HepG2 (cell line): ENCODE data around the gene RHOV. TPM values are rescaled to one million over a fixed set of nuclear protein-coding genes. Genes with fewer than 3 reads are reported as not detected.

ENCODE experiments used
- BRD4 ChIP-seq: sonication (generic); formaldehyde crosslinking; IDR thresholded peaks from 2 replicates; pipeline ENCODE4 v1.4.0; 2020; ENCODE audit warnings: missing genetic modification reagents
- CREM ChIP-seq, 2 experiments: sonication (generic) in 1 of 2; formaldehyde crosslinking in 1 of 2; IDR thresholded peaks; 2 replicates each; pipeline versions ENCODE4 v1.4.0 to v1.6.1; 2016 to 2020; ENCODE audit warnings: antibody characterized with exemption in 1 of 2, mild to moderate bottlenecking in 1 of 2, missing genetic modification reagents in 1 of 2
- GATAD1 ChIP-seq: IDR thresholded peaks from 2 replicates; pipeline ENCODE4 v1.6.1; 2016; ENCODE audit warnings: missing genetic modification reagents, missing compliant biosample characterization
- KMT2B ChIP-seq: IDR thresholded peaks from 2 replicates; pipeline ENCODE4 v1.6.1; 2016; ENCODE audit warnings: missing genetic modification reagents, missing compliant biosample characterization
- MEIS1 ChIP-seq: sonication (generic); formaldehyde crosslinking; IDR thresholded peaks from 2 replicates; pipeline ENCODE4 v1.9.0; 2021; ENCODE audit warnings: mild to moderate bottlenecking, missing genetic modification reagents, moderate library complexity, borderline replicate concordance
- RAD51 ChIP-seq: fragments of 450-650 bp; IDR thresholded peaks from 2 replicates; pipeline ENCODE4 v1.6.1; 2016; ENCODE audit warnings: borderline replicate concordance
- RXRB ChIP-seq: IDR thresholded peaks from 2 replicates; pipeline ENCODE4 v1.6.1; 2016; ENCODE audit warnings: borderline replicate concordance, missing genetic modification reagents, missing compliant biosample characterization
- SIN3A ChIP-seq: IDR thresholded peaks from 2 replicates; pipeline ENCODE4 v1.6.1; 2011; ENCODE audit warnings: low read depth, mild to moderate bottlenecking, control low read depth, low read length, borderline replicate concordance
- SNAI1 ChIP-seq: sonication (generic); formaldehyde crosslinking; IDR thresholded peaks from 2 replicates; pipeline ENCODE4 v1.5.0; 2020; ENCODE audit warnings: mild to moderate bottlenecking, missing genetic modification reagents, borderline replicate concordance
- SOX6 ChIP-seq, 2 experiments: fragments of 450-650 bp in 1 of 2; sonication (generic) in 1 of 2; formaldehyde crosslinking in 1 of 2; IDR thresholded peaks; 2 replicates each; pipeline versions ENCODE4 v1.4.0 to v1.6.1; 2017 to 2020; ENCODE audit warnings: antibody characterized with exemption in 1 of 2, mild to moderate bottlenecking in 1 of 2, missing genetic modification reagents in 1 of 2
- UBTF ChIP-seq: sonication (generic); formaldehyde crosslinking; IDR thresholded peaks from 2 replicates; pipeline ENCODE4 v1.4.0; 2020; ENCODE audit warnings: mild to moderate bottlenecking, missing genetic modification reagents
- ZFY ChIP-seq: sonication (generic); formaldehyde crosslinking; IDR thresholded peaks from 2 replicates; pipeline ENCODE4 v1.4.0; 2020; ENCODE audit warnings: missing genetic modification reagents
- ZGPAT ChIP-seq: IDR thresholded peaks from 2 replicates; pipeline ENCODE4 v1.6.1; 2016; ENCODE audit warnings: mild to moderate bottlenecking
- ZNF18 ChIP-seq: sonication (generic); formaldehyde crosslinking; IDR thresholded peaks from 2 replicates; pipeline ENCODE4 v1.8.0; 2022; ENCODE audit warnings: mild to moderate bottlenecking, missing genetic modification reagents; ENCODE audit not compliant: insufficient replicate concordance
- ZNF615 ChIP-seq: sonication (generic); formaldehyde crosslinking; IDR thresholded peaks from 2 replicates; pipeline ENCODE4 v1.5.0; 2020; ENCODE audit warnings: mild to moderate bottlenecking, missing genetic modification reagents, borderline replicate concordance
- ZNF713 ChIP-seq: sonication (generic); formaldehyde crosslinking; IDR thresholded peaks from 2 replicates; pipeline ENCODE4 v1.4.0; 2020; ENCODE audit warnings: mild to moderate bottlenecking, missing genetic modification reagents
- ZNF746 ChIP-seq: sonication (generic); formaldehyde crosslinking; IDR thresholded peaks from 2 replicates; pipeline ENCODE4 v1.8.0; 2022; ENCODE audit warnings: mild to moderate bottlenecking, missing genetic modification reagents
- polyA plus RNA-seq, 8 experiments: library from polyadenylated mRNA; depleted of rRNA in 3 of 8; stranded (reverse) in 7 of 8; unstranded in 1 of 8; fragments of >200 nt; fragmentation: Illumina TruSeq in 4 of 8; extraction: Trizol in 4 of 8; gene quantifications; 2 replicates each; pipeline versions ENCODE4 v1.2.1 to v1.2.3, GENCODE V29; 2011 to 2016; ENCODE audit warnings: low read depth in 4 of 8, missing spikeins in 1 of 8, mixed read lengths in 1 of 8; ENCODE audit not compliant: insufficient read depth in 1 of 8
- total RNA-seq, 5 experiments: library from RNA; depleted of rRNA; stranded (reverse); fragments of >200 nt; fragmentation: Illumina TruSeq; extraction: Trizol; gene quantifications; 2 replicates each; pipeline ENCODE4 v1.2.3, GENCODE V29; 2016; ENCODE audit warnings: low read depth in 1 of 5
- TF ChIP-seq, protein P1 (sequence below): sonication (generic); formaldehyde crosslinking; conservative IDR thresholded peaks from 2 replicates; pipeline ENCODE4 v1.8.0; 2022; ENCODE audit warnings: low read depth, missing genetic modification reagents
- TF ChIP-seq, protein P2 (sequence below): IDR thresholded peaks from 2 replicates; pipeline ENCODE4 v1.6.1; 2016; ENCODE audit warnings: missing compliant biosample characterization, missing genetic modification reagents, borderline replicate concordance

Gene RHOV
- total and polyA plus RNA-seq, 2 of the 13 experiments (the other 11 are each of a cell fraction or from before 2014, with no cell fraction given) = 0.17 to 0.18 TPM

DNA sequence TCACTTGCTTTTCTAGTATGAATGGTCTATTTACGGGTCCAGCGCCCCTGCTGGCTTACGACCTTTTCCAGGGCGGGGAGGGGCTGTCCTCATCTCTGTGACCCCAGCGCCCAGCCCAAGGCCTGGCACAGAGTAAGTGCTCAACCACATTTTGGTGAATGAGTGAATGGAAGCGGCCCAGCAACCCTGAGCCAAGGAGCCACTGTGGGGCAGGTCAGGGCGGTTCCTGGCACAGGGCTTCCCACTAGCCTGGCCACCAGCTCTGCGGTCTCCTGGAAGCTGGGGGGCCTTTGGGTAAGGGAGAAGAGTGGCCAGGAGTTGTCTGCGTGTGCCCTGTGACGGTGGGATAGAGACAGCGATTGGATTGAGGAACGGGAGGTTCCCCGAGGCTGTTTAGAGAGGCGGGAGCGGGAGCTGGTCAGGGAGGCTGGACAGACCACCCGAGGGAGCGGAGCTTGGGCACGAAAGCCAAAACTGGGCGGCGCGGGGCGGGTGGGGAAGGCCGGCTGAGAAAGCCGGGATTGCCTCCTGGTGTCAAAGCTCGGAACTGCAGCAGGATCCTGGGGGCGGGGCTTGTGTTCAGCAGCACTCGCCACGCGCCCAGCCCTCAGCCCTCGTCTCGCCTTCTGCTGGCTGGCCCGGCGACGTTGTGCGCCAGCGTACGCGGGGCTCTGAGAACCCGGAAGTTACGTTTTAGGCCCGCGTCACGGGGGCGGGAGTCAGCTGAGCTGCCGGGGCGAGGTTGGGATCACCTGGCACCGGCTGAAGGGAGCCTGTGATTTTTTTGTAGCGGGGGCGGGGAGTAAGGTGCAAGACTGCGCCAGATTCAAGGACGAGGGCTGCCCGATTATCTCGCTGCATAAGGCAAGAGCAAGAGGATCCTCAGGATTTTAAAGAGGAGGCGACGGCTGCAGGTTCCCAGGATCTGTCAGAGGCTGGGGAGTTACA is 20.0 kb upstream of the RHOV start, which contains the start of gene VPS18 (continued):
- peak; percentile 85 for TF ChIP-seq ZNF18 (CRISPR knock-in tag)
- peak; percentile 28; the same call in 1 of the 2 replicates for TF ChIP-seq SNAI1
- TF ChIP-seq MEIS1 (CRISPR knock-in tag) = peak; percentile 57; the same call in 1 of the 2 replicates
- TF ChIP-seq RAD51 = 0 out of 2 replicates have a peak, but pooled peaks have one; percentile 47
- TF ChIP-seq GATAD1 (CRISPR knock-in tag) = peak; percentile 93
- peak; percentile 76 for TF ChIP-seq KMT2B (CRISPR knock-in tag)
- TF ChIP-seq UBTF (CRISPR knock-in tag) = peak; percentile 43
- TF ChIP-seq CREM (IDR thresholded peaks at IDR 0.05) = peak; percentile 89
- TF ChIP-seq CREM (CRISPR knock-in tag; IDR thresholded peaks at IDR 0.05) = peak; percentile 68
- TF ChIP-seq, protein P1, sequence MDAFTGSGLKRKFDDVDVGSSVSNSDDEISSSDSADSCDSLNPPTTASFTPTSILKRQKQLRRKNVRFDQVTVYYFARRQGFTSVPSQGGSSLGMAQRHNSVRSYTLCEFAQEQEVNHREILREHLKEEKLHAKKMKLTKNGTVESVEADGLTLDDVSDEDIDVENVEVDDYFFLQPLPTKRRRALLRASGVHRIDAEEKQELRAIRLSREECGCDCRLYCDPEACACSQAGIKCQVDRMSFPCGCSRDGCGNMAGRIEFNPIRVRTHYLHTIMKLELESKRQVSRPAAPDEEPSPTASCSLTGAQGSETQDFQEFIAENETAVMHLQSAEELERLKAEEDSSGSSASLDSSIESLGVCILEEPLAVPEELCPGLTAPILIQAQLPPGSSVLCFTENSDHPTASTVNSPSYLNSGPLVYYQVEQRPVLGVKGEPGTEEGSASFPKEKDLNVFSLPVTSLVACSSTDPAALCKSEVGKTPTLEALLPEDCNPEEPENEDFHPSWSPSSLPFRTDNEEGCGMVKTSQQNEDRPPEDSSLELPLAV = no peak
- peak; percentile 80; the same call in 1 of the 2 replicates for TF ChIP-seq SIN3A
- no peak for TF ChIP-seq ZNF746 (CRISPR knock-in tag)
- TF ChIP-seq RXRB (CRISPR knock-in tag) = peak; percentile 43; the same call in 1 of the 2 replicates
- TF ChIP-seq ZNF713 (CRISPR knock-in tag) = 0 out of 2 replicates have a peak, but pooled peaks have one; percentile 36
- peak; percentile 12; the same call in 1 of the 2 replicates for TF ChIP-seq BRD4
- TF ChIP-seq ZGPAT = peak; percentile 82
- TF ChIP-seq ZFY (CRISPR knock-in tag) = peak; percentile 42
- TF ChIP-seq, protein P2, sequence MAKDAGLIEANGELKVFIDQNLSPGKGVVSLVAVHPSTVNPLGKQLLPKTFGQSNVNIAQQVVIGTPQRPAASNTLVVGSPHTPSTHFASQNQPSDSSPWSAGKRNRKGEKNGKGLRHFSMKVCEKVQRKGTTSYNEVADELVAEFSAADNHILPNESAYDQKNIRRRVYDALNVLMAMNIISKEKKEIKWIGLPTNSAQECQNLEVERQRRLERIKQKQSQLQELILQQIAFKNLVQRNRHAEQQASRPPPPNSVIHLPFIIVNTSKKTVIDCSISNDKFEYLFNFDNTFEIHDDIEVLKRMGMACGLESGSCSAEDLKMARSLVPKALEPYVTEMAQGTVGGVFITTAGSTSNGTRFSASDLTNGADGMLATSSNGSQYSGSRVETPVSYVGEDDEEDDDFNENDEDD (CRISPR knock-in tag) = peak; percentile 91
- no peak for TF ChIP-seq ZNF615
- TF ChIP-seq SOX6 (IDR thresholded peaks at IDR 0.05) = no peak
- TF ChIP-seq SOX6 (CRISPR knock-in tag; IDR thresholded peaks at IDR 0.05) = peak; percentile 53
